Kidney tubule cell (primary cell): ENCODE data around the gene C1orf21.

Experiments used
- DNase-seq: peaks from one replicate; pipeline ENCODE4 v3.0.0-alpha.2; 2018; ENCODE audit warnings: low spot score

Gene C1orf21

DNA sequence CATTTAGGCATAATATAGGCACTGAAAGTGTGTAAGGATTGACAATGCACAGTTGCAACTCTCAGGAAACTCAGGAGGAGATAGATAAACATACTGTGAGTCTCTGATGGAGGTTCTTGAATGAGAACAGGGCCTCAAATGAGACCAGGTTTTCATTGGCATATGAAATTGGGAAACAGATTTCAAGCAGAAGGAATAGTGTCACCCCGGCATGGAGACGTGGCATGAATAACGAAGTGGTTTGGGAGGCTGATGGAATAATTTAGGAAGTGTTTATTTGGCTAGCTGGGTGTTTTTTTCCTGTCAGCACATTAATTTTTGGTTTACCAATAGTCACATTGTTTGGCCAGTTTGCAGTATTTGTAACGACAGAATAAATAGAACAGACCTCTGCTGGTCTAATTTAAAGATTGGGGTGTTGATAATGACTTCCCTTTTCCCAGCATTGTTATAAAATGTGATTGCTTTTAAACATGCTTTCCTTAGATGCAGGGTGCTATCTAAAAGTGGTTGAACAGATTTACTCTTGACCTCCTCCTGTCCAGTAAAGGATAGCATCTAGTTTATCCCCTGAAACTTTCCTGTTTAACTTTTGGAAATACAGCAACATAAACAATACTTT, 132.0 kb downstream of the C1orf21 start:
- no peak for DNase-seq

DNA sequence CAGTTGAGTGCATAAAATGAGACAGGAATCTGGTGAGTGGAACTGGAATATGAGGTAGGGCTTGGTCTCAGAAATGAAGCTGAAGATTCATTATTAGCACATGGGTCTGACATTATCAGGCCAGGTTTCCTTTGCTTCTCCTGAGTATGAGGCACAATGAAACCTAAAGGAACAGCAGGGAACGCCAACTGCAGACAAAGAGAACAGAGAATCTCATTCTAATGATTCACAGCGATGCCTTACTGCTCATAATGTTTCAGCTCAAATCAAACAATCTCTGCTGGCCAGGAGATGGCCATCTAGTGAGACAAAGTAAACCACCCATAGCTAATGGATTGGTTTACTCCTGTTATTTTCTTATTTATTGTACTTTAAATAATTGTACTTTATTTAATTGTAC, 133.5 kb downstream of the C1orf21 start:
- no peak for DNase-seq

- no peak for DNase-seq
These were observed 137.4 kb downstream of the C1orf21 start for GRCh38 chr1:184524248-184524647.

- no peak for DNase-seq
These were observed 140.6 kb downstream of the C1orf21 start for GRCh38 chr1:184527402-184527801.

DNA sequence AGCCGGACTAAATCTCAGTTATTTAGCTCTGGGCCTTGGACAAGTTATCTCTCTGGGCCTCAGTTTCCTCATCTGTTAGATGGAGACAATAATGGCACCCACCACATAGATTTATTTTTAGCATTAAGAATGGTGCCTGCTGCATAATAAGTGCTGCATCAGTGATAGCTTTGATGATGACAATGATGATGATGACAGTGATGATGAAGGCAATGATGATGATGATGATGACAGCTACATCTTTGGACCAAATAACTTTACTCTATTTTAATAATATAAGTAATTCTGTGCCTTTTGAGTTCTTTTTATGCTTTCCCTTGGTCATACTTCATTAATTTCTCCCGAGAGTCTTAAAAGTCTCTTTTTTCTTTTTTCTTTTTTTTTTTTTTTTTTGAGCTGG, 143.4 kb downstream of the C1orf21 start:
- no peak for DNase-seq

GRCh38 chr1:184531296-184531695, 144.5 kb downstream of the C1orf21 start:
- no peak for DNase-seq

- DNase-seq, result no peak
These were observed 145.4 kb downstream of the C1orf21 start for GRCh38 chr1:184532199-184532598.

DNA sequence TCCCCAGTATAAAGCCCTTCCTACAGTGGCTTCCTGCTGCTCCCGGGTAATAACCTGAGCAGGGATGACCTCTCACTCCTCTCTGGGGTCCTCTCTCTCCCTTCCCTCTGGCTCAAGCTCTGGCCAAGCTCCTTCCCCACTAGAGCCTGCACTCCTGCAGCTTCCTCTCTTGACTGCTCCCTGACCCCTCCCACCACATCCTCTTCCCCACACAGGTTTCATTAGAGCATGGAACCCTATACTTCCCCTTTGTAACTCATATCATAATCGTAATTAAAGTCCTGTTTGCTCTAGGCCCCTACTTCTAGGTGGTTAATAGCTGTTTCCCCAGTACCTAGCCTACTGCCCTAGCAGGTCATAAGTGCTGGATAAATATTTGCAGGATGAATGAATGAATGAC, 146.2 kb downstream of the C1orf21 start:
- DNase-seq, result no peak

GRCh38 chr1:184533915-184534314, 147.1 kb downstream of the C1orf21 start:
- no peak for DNase-seq

GRCh38 chr1:184534690-184535089, 147.9 kb downstream of the C1orf21 start:
- DNase-seq, result no peak

GRCh38 chr1:184535191-184535970, 148.6 kb downstream of the C1orf21 start:
- no peak for DNase-seq

DNA sequence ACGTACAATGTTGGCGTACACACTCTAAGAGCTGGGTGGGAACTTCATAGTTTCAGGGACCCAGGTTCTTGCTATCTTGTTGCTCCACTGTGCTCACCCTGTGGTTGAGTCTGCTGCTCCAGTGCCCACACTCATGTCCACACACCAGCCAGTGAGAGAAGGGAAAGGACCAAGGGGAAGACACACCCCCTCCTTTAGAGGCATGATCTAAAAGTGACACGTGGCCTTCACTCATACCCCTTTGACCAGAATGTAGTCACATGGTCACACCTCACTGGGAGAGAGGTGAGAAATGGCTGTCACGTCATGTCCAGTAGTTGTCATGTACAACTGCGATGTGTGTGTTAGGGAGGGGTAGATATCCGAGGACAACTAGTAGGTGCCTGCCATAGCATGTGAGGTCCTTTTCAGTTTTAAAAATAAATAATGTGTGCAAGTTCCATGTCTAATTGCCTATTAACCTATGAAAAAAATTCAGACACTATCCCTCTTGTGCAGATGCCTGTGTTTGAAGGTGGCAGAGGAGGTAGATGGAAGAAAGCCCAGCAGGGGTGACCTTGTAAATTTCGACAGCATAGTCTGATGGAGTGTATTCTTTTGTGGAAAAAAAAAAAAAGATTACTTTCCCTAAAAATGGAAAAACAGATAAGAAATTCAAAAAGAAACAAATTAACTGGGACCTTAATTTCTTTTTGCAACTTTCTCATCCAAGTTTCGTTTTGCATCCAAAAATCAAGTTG, 149.6 kb downstream of the C1orf21 start:
- DNase-seq, result no peak

GRCh38 chr1:184539580-184539979, 152.8 kb downstream of the C1orf21 start:
- no peak for DNase-seq

- DNase-seq, result no peak
These were observed 154.8 kb downstream of the C1orf21 start for GRCh38 chr1:184541537-184542152.

DNA sequence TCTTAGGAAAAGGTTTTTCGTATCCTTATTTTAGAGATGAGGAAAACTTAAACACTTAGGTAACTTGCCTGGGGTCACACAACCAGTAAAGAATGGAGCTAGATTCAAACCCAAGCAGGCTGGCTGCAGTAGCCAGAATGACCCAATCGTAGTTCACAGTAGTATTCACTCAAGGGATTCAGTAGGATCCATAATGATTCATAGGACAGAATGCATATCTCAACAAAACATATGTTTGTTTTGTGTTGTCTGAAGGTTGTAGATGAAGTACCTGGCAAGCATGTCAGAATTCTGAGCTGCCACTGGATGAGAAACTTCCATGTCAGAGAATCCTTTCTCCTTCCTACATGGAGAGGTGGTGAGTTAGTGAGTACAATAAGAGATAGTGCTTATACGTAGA, 155.5 kb downstream of the C1orf21 start:
- DNase-seq, result no peak

GRCh38 chr1:184545601-184546000, 158.8 kb downstream of the C1orf21 start:
- DNase-seq, result peak; percentile 15

DNA sequence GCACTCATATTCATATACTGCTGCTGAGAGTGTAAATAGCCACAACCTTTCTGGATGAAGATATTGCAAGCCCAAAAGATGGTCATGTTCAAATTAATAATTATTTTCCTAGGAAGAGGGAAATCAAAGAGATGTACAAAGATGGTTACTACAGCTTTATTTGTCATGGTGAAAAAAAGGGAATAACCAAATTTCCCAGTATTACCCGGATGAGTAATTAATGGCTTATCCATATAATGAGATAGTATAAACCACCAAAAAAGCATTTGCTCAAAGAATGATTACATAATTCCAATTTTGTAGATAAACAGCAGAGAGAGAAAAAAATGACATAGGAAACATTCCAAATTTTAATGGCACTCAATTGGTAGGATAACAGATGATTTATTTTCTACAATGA, 165.6 kb downstream of the C1orf21 start:
- DNase-seq, result no peak

DNA sequence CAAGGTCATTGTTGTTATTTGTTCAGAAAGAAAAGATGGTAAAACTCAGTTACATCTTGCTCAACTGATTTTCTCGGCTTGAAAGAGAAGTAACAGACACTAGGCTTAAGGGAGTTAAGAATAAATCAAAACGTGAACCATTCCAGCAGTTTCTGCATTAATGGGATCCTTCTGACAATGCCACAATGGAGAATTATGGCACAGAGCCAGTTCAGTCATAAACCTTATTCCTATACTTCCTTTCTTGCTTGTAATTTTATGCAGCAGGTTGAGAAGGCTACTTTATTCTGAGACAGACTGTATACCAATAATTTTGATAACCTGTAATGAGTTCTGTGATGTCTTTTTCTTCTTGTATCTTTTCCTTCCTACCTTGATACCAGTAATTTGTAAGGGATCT, 167.0 kb downstream of the C1orf21 start:
- no peak for DNase-seq

GRCh38 chr1:184555665-184556641, 169.1 kb downstream of the C1orf21 start:
- no peak for DNase-seq

DNA sequence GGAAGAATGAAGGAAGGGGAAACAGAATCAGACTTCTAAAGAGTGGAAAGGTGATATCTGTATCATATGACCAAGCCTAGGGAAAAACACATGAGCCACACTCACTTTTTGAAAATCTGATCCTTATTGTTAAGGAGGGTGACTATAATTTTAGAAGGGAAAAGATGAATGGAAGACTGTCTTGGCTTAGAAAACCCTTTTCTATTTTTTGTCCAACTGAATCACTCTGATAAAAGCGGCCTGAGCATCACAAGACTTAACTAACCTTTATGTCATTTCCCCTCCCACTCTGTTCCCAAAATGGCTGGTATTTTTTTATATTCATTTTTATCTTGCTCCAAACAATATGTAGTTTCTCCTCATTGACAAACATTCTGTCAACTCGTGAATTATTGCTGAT, 169.8 kb downstream of the C1orf21 start:
- DNase-seq, result no peak
